ENCODE data around the gene NUDT17.
A peak's percentile ranks its signal among the peaks of the same experiment; 100 is the strongest.

Gene NUDT17

DNA sequence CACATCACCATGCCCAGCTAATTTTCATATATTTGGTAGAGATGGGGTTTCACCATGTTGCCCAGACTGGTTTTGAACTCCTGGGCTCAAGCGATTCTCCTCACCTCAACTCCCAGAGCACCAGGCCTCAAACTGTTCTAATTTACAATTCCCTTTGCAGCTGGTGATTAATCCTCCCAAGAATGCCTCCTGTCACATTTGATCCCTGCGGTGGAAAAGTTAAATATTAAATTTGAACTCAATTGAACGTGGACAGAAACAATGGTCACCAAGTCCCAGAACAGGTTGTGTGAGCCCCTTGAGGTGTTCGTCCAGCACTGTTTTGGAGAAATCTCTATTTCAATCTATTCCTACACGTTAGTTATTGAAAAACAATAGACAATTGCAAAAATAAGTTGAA lies 42.2 kb downstream of the NUDT17 start:
- Histone ChIP-seq H3K27me3 (ENCODE audit: insufficient read depth, low read length, poor library complexity, severe bottlenecking) (peaks cover 19% of the 10 kb centered on the region), H3K9ac (ENCODE audit: low read depth, low read length, poor library complexity, severe bottlenecking) (no peak overlapping the region), H3K9me3 (ENCODE audit: insufficient read depth, low read depth, low read length) (no peaks in the 10 kb centered on the region), H2AFZ (ENCODE audit: low read length) (no peak overlapping the region), H3K4me3 (ENCODE audit: low read length, poor library complexity, severe bottlenecking) (no peak overlapping the region), H3K36me3 (ENCODE audit: insufficient read depth, low read length) (no peaks in the 10 kb centered on the region), H3K4me2 (ENCODE audit: low read depth, low read length, poor library complexity, severe bottlenecking) (no peak overlapping the region), H3F3A (ENCODE audit: low read depth) (no peaks in the 10 kb centered on the region), H3K79me2 (ENCODE audit: insufficient read depth, low read length) (no peaks in the 10 kb centered on the region), H3K4me1 (ENCODE audit: insufficient read depth, low read length, poor library complexity, severe bottlenecking) (peaks cover 5% of the 10 kb centered on the region), H4K20me1 (ENCODE audit: insufficient read depth, low read length, poor library complexity, severe bottlenecking) (no peaks in the 10 kb centered on the region), H3K9me2 (replicated peaks; ENCODE audit: low read depth, low read length) (no peaks in the 10 kb centered on the region)
- TF ChIP-seq, protein P1, sequence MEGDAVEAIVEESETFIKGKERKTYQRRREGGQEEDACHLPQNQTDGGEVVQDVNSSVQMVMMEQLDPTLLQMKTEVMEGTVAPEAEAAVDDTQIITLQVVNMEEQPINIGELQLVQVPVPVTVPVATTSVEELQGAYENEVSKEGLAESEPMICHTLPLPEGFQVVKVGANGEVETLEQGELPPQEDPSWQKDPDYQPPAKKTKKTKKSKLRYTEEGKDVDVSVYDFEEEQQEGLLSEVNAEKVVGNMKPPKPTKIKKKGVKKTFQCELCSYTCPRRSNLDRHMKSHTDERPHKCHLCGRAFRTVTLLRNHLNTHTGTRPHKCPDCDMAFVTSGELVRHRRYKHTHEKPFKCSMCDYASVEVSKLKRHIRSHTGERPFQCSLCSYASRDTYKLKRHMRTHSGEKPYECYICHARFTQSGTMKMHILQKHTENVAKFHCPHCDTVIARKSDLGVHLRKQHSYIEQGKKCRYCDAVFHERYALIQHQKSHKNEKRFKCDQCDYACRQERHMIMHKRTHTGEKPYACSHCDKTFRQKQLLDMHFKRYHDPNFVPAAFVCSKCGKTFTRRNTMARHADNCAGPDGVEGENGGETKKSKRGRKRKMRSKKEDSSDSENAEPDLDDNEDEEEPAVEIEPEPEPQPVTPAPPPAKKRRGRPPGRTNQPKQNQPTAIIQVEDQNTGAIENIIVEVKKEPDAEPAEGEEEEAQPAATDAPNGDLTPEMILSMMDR (conservative IDR thresholded peaks at IDR 0.05; ENCODE audit: low read length): no peak
- no peak for TF ChIP-seq EZH2phosphoT487 (IDR thresholded peaks at IDR 0.05; ENCODE audit: borderline replicate concordance)

DNA sequence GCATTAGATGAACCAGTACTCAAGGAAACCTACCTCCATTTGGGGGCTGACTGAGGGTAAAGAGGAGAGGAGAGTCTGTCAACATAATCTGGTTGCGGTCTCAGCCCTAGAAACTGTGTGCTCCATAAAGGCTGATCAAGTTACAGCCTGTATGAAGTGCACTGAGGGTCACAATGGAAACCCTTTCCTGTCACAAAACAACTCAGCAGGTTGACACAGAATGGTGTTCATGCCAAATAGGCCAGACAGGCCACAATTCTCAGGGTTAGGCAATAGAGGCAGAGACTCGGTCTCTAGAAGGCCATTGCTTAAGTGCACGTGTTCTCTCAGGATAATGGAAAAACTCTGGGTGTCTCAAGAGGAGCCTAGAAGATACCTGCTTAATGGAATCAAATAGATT lies 44.3 kb downstream of the NUDT17 start:
- Histone ChIP-seq H2AFZ (ENCODE audit: low read length) (no peak overlapping the region), H3K79me2 (ENCODE audit: insufficient read depth, low read length) (no peaks in the 10 kb centered on the region), H3K9ac (ENCODE audit: low read depth, low read length, poor library complexity, severe bottlenecking) (no peak overlapping the region), H4K20me1 (ENCODE audit: insufficient read depth, low read length, poor library complexity, severe bottlenecking) (no peaks in the 10 kb centered on the region), H3K4me2 (ENCODE audit: low read depth, low read length, poor library complexity, severe bottlenecking) (no peak overlapping the region), H3K36me3 (ENCODE audit: insufficient read depth, low read length) (no peaks in the 10 kb centered on the region), H3K9me3 (ENCODE audit: insufficient read depth, low read depth, low read length) (no peaks in the 10 kb centered on the region), H3K9me2 (replicated peaks; ENCODE audit: low read depth, low read length) (no peaks in the 10 kb centered on the region), H3F3A (ENCODE audit: low read depth) (no peaks in the 10 kb centered on the region), H3K27me3 (ENCODE audit: insufficient read depth, low read length, poor library complexity, severe bottlenecking) (peaks cover 5% of the 10 kb centered on the region), H3K4me1 (ENCODE audit: insufficient read depth, low read length, poor library complexity, severe bottlenecking) (peaks cover 5% of the 10 kb centered on the region), H3K4me3 (ENCODE audit: low read length, poor library complexity, severe bottlenecking) (no peak overlapping the region)
- no peak for TF ChIP-seq EZH2phosphoT487 (IDR thresholded peaks at IDR 0.05; ENCODE audit: borderline replicate concordance)
- TF ChIP-seq, protein P1 (conservative IDR thresholded peaks at IDR 0.05; ENCODE audit: low read length): no peak

DNA sequence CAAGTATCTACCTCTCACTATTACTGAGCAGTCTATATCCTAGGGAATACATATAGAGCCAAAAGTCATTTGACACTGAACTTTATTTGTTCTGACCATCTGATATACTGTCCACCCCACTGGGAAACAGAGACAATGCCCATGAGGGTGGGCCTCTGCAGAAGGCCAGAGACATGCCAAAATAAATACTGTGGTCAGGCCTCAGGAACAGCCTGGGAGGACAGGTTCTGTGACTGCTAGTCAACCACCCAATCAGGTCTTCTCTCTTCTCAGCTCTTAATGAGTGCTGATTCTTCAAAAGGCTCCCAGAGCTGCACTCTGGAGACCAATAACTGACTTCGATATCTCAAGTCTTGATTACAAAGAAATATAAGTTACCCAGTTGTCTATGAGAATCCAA lies 45.7 kb downstream of the NUDT17 start:
- TF ChIP-seq, protein P1 (conservative IDR thresholded peaks at IDR 0.05; ENCODE audit: low read length): no peak
- no peak for TF ChIP-seq EZH2phosphoT487 (IDR thresholded peaks at IDR 0.05; ENCODE audit: borderline replicate concordance)
- Histone ChIP-seq H3K4me2 (ENCODE audit: low read depth, low read length, poor library complexity, severe bottlenecking) (no peak overlapping the region), H3K4me3 (ENCODE audit: low read length, poor library complexity, severe bottlenecking) (no peak overlapping the region)

More for the DNA sequence above, 45.7 kb downstream of the NUDT17 start:
- Histone ChIP-seq H4K20me1 (ENCODE audit: insufficient read depth, low read length, poor library complexity, severe bottlenecking) (no peaks in the 10 kb centered on the region), H3K9me2 (replicated peaks; ENCODE audit: low read depth, low read length) (no peaks in the 10 kb centered on the region), H3K9ac (ENCODE audit: low read depth, low read length, poor library complexity, severe bottlenecking) (peak overlapping the region; percentile 33), H3K9me3 (ENCODE audit: insufficient read depth, low read depth, low read length) (no peaks in the 10 kb centered on the region), H3K79me2 (ENCODE audit: insufficient read depth, low read length) (no peaks in the 10 kb centered on the region), H3K36me3 (ENCODE audit: insufficient read depth, low read length) (no peaks in the 10 kb centered on the region), H3F3A (ENCODE audit: low read depth) (no peaks in the 10 kb centered on the region), H3K27me3 (ENCODE audit: insufficient read depth, low read length, poor library complexity, severe bottlenecking) (no peaks in the 10 kb centered on the region), H2AFZ (ENCODE audit: low read length) (peak overlapping the region; percentile 52), H3K4me1 (ENCODE audit: insufficient read depth, low read length, poor library complexity, severe bottlenecking) (no peaks in the 10 kb centered on the region)
